Stimulated activated CD8-positive, alpha-beta memory T cell treated with anti-CD3 and anti-CD28 coated beads, Interleukin-15, amount 100 ng/mL, for 1 hour (primary cell): ENCODE results near the gene INPP5A.
"Not testable (repeated sequence)": the region's sequence is repeated elsewhere in the genome, so short reads cannot be mapped to it uniquely, and the experiment has no call there.

Experiments used
- DNase-seq: peaks from one replicate; pipeline ENCODE4 v3.0.0-alpha.2; 2020; ENCODE audit warnings: low read depth

Gene INPP5A

GRCh38 chr10:132504501-132505272, 32.9 kb upstream of the INPP5A start:
- no peak for DNase-seq

- DNase-seq: not testable (repeated sequence)
Observed at GRCh38 chr10:132505546-132505945, 32.0 kb upstream of the INPP5A start.

GRCh38 chr10:132506711-132507408, 30.7 kb upstream of the INPP5A start:
- DNase-seq: no peak

- no peak for DNase-seq
Observed at GRCh38 chr10:132507409-132507955, 30.1 kb upstream of the INPP5A start.

GRCh38 chr10:132507956-132508490, 29.6 kb upstream of the INPP5A start:
- DNase-seq: no peak

- DNase-seq: no peak
Observed at GRCh38 chr10:132508581-132509443, 28.8 kb upstream of the INPP5A start.

GRCh38 chr10:132509506-132510173, 27.9 kb upstream of the INPP5A start:
- DNase-seq: no peak

GRCh38 chr10:132510174-132510611, 27.4 kb upstream of the INPP5A start:
- no peak for DNase-seq

GRCh38 chr10:132511121-132512051, 26.2 kb upstream of the INPP5A start:
- no peak for DNase-seq

- no peak for DNase-seq
Observed at GRCh38 chr10:132512052-132512442, 25.5 kb upstream of the INPP5A start.

- no peak for DNase-seq
Observed at GRCh38 chr10:132512693-132513345, 24.8 kb upstream of the INPP5A start.

GRCh38 chr10:132514821-132515520, 22.6 kb upstream of the INPP5A start:
- no peak for DNase-seq

- DNase-seq: no peak
Observed at GRCh38 chr10:132515811-132516726, 21.5 kb upstream of the INPP5A start.

- DNase-seq: no peak
Observed at GRCh38 chr10:132516771-132517725, 20.5 kb upstream of the INPP5A start.

GRCh38 chr10:132517951-132518521, 19.6 kb upstream of the INPP5A start:
- no peak for DNase-seq
